GM18907 (cell line): ENCODE measurements around the gene NBAS.

Experiments
- ATAC-seq: cut with Tn5 transposase; IDR thresholded peaks from one replicate; pipeline ENCODE4 v1.9.1; 2021; ENCODE audit warnings: mild to moderate bottlenecking, moderate library complexity; ENCODE audit not compliant: unreplicated experiment

The NBAS gene

DNA sequence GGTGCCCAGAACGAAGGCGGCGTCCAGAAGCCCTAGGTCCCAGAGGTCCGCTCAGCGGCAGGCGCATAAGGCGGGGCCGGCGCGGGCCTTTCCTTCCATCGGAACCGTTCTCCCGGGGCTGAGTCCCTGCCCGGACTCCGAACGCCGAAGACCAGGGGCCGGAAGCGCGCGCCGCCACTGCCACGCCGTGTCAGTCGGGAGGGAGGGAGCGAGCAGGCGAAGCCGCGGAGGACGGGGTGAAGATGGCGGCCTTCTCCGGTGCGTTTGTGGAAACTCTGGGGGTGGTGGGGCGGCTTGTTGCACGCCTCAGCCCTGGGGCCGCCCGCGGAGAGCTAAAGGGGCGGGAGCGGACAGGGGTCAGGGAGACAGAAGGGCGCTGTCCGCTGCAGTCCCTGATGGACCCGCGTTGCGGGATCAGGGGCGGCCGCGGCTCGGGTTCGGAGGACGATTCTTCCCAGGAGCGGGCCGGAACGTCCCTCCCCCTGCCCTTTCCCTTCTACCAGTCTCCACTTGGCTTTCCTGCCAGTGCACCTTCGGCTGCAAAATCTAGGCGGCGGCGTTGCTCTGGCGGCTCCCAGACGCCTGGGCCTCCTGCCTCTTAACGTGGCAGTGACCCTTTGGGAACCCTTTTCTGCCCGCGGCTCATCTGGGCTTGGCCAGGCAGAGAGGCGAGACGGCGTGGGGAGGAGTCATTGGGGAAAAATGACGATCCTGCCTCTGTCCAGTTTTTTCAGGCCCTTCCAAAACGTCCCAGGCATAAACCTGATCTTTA is 30.7 kb upstream of the NBAS start, which contains the start of gene DDX1:
Gene DDX1 (plus strand): TSS at position 177 of the 772 bp plus-strand sequence. CDS start 66 bp downstream, at position 243.
- ATAC-seq, result peak; percentile 97

DNA sequence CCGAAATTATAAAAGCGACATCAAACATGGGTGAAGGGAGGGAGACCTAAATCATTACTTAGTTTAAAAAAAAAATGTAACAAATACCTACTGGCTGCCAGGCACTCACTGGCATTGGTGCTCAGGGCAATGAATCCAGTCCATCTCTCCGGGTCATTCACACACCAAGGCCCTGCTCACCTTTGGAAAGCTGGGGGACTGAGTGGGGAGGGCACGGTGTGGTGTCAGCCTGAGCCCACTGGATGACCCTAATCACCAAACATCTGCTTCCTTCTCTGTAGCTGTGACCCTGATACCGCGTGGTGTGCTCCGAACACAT is 30.2 kb upstream of the NBAS start:
- ATAC-seq, result no peak

DNA sequence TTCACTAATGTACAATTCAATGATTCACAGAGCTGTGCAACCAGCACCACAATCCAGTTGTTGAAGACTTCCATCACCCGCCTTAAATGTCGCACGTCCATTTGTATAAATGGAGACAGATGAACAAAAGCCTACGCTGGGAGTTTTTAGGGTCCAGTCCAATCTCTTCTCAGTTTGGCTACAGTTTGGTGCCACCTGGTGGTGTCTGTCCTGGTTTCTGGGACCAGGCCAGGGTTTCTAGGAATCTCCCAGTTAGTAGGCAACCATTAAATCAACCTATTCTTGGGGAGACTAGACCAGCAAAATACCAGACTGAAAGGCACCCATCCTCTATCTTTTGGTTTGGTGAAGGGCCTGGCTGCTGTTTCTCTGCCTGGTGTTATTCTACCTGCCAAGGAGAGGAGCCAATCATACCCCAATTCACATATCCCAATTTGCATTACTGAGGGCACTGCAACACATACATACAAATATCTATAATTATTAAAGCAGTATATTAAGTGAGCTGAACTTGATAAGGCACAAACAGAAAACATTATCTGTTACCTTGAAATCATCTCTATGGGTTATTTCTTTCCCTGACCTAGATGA is 27.3 kb upstream of the NBAS start:
- no peak for ATAC-seq

DNA sequence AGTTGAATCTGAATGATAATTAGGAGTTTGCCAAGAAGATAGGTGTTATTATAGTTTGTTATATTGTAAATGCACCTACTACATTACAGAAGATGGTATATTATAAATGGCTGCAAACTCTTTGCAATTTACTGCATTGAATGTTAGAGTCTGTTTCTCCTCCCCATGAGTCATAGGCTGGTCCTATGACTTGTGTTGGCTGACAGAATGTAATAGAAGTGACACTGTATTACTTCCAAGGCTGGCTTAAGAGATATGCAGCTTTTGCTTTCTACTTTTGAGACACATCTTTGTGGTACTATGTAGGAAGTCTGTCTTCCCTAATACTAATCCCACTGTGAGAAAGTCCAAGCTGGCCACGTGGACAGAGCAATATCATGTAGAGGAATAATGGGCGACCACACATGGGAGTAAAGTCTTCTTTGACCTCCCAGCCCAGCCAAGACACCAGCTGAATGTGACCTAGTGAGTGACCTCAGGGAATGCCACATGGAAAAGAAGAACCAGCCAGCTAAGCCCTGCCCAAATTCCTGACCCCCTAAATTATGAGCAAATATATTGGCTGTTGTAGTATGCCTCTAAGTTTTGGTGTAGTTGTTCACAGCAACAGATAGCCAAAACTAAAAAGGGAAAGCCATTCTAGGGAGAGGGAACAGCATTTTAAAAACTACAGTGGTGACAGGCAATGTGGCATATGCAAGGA is 23.8 kb upstream of the NBAS start:
- ATAC-seq, result no peak

DNA sequence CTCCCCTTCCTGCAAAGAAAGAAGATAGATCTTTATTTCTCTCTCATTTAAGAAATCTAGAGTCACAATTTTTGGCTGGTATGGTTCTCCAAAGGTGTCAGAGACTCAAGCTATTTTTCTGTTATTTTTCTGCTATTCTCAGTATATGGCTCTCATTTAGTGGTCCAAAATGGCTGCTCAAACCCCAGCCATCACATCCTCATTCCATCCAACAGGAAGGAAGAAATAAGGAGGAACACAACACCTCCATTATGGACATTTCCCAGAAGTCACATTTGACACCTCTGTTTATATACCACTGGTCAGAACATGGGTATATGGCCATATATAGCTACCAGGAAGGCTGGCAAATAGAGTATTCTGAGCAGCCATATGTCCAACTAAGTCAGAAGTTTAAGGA is 23.2 kb upstream of the NBAS start:
- no peak for ATAC-seq

DNA sequence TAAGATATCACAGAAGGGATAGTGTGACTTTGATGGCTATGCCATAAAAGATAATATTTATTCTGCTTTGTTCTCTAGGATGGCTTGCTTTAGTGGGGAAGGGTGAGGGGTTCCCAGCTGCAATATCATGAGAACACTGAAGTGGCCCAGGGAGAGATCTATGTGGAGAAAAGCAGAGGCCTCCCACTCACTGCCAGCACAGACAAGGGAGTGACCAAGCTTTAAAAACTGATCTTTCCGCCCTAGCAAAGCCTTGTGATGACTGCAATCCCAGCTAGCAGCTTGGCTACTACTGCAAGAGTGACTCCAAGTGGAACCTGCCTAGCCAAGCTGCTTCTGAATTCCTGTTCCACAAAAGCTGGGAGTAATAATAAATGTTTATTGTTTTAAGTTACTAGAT is 22.7 kb upstream of the NBAS start:
- no peak for ATAC-seq

DNA sequence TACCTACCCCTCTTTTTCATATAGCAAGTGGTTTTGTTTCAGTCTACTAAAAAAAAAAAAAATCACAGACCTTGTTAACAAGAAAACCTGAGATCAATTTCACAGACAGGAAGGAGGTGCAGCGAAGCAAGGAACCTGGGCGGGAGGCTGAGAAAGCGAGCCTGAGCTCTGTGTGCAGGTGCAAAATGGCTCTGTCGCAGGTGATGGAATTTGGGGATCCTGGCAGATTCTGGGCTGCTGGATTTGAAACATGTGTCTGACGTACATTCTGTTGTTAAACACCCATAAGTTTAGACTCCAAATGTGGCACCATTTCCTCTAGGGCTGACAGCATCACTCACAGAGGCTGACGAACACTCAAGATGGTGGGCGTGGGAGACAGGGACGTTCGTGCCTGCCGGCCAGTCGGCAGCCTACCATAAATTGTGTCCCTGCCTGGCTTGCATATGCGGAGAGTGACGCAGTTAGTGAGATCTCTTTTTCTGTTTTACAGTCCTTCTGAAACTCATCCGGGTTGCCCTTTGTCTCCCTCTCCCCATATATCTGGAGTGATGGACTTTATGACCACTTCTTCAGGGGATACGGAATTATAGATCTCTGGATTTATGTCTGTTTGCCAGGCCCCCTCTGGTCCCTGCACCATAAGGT is 21.7 kb upstream of the NBAS start:
- no peak for ATAC-seq

DNA sequence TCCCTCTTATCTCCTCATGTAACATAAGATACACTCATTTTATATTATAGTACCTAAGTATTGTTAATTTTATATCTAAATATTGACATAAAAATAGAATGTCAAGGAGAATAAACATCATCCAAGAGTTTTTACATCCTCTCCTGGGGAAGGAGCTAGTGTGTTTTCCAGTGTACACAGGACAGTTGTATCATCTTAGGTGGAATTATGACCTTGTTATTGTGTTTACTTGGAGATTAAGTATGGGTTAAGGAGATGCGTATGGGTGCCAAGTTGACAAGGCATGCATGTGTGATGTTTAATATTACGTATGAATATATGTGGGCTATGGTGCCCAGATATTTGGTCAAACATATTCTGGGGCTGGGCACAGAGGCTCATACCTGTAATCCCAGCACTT is 19.3 kb upstream of the NBAS start:
- no peak for ATAC-seq

DNA sequence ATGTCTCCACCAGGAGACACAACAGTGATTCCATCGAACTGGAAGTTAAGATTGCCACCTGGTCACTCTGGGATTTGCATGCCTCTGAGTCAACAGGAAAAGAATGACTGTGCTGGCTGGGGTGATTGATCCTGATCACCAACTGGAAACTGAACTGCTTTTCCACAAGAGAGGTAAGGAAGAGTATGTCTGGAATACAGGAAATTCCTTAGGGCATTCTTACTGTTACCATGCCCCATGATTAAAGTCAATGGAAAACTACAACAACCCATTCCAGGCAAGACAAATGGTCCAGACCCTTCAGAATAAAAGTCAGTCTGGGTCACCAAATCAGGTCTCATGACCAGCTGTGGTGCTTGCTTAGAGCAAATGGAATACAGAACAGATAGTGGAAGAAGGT is 18.5 kb upstream of the NBAS start:
- ATAC-seq, result no peak

DNA sequence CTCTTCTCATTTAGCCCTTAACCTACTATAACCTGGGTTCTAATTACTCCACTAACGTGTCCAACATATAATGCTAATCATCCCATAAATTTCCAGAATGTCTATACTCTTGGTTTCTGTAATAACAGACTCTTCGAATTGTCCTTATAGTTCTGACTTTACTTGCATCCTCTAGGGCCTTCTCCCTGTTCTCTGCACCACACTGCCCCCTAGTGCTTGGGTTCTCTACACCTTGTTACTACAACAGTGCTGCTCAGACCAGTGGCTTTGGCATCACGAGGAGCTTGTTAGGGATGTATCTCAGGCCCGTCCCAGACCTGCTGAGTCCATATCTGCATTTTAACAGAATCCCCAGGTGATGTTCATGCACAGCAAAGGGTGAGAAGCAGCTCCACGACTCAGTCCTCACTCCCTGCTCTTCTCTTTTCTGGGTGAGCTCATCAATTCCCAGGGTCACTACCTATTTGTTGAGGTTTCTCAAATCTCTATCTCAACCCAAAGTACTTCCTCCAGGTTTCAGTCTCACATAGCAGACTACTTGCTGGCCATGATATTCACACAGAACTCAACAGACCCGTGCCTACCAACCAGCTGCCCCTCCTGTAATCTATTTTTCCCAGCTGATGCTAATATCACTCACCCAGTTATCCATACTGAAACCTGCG is 16.1 kb upstream of the NBAS start:
- ATAC-seq, result peak; percentile 91

DNA sequence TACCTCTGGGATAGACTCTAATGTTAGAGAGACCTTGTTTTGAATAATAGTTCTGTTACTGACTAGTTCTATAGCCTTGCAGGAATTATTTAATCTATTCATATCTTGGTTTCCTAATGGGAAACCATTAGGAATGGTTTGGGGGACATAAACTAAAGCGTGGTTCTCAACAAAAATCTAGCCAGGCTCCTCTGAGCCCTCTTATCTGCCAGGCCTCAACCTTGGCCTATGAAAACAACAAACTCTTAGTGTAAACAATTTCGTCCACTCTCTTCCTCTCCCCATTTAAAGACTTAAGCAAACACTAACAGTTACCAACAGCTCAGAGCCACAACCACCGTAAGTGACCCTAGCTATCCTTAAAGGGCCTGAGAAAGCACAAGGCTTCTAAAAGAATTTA is 10.6 kb upstream of the NBAS start:
- ATAC-seq, result no peak

DNA sequence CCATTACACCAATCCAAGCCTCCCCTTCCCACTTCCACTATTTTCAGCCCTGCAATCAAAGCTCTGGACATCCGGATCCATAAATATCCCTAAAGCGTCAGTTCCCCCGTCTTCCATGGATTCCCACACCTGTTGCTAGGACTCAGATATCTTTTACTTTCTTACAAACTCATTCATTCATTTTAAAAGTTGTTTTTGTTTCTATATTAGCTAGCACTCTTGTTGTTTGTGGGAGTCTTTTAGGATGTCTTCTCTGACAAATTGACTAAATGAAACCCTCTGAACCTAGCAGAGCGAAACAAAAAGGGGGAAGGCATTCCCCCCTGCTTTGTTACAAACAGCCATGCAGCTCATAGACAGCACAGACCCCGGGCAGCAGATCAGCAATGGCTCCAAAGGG is 9.0 kb upstream of the NBAS start:
- no peak for ATAC-seq

DNA sequence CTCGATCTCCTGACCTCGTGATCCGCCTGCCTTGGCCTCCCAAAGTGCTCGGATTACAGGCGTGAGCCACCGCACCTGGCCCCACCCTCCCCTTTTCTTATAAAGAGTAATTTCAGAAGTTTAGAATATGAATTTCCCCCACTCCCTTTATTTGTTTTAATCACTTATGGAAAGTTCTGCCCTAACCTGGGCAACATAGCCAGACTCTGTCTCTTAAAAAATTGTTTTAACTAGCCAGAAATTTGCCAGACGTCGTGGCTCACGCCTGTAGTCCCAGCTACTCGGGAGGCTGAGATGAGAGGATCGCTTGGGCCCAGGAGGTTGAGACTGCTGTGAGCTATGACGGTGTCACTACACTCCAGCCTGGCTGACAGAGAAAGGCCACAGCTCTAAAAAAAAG is 7.7 kb upstream of the NBAS start:
- no peak for ATAC-seq

DNA sequence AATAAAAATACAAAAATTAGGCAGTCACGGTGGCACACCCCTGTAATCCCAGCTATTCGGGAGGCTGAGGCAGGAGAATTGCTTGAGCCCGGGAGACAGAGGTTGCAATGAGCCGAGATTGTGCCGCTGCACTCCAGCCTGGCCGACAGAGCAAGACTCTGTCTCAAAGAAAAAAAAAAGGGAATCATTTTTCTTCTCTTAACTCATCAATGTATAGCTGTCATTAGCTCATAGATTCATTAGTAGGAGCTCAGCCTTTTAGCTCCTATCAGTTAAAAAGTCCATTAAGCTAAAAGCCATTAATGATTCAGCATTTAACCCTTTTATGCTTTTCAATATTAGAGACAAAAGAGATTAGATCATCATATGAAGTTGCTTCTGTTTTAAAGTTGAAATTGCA is 5.8 kb upstream of the NBAS start:
- ATAC-seq, result no peak

DNA sequence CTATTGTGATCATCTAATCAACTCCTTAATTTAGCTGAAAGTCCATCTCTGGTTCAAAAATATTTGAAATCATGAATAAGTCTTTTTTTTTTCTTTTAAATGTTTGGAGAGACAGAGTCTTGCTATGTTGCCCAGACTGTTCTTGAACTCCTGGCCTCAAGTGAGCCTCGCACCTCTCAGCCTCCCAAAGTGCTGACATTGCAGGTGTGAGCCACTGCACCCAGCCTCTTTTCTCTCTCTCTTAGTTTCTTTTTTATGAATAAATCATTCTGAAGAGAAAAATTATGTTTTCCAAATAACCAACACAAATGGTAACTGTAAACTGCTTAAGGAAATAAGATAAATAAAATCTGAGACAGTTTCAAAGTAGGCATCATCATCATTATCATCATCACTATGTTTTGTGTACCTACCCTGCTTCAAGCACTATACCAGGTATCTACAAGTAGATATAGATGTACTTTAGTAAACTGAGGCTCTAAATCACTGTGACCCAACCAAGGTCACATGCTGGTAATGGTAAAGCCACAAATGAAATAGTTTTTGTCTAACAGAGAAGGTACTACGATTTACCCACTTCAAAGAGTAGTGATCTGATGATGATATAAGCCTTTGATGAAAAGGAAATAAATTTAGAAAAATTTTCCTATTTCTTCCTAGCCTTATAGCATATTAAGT is 5.0 kb upstream of the NBAS start:
- ATAC-seq, result no peak

DNA sequence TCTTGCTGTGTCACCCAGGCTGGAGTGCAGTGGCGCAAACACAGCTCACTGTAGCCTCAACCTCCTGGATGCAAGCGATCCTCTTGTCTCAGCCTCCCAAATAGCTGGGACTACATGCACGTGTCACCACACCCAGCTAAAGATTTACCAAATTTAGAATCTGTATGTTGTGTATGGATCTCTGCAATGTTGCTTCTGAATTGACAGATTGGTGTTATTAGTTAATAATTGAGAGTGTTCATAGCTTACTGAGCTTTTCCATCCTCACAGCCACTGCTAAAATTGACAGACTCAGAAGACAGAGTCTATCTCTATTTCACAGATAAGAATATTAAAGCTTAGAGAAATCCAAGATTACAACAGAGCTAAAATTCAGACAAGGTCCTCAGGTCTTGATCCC is 4.3 kb upstream of the NBAS start:
- no peak for ATAC-seq

DNA sequence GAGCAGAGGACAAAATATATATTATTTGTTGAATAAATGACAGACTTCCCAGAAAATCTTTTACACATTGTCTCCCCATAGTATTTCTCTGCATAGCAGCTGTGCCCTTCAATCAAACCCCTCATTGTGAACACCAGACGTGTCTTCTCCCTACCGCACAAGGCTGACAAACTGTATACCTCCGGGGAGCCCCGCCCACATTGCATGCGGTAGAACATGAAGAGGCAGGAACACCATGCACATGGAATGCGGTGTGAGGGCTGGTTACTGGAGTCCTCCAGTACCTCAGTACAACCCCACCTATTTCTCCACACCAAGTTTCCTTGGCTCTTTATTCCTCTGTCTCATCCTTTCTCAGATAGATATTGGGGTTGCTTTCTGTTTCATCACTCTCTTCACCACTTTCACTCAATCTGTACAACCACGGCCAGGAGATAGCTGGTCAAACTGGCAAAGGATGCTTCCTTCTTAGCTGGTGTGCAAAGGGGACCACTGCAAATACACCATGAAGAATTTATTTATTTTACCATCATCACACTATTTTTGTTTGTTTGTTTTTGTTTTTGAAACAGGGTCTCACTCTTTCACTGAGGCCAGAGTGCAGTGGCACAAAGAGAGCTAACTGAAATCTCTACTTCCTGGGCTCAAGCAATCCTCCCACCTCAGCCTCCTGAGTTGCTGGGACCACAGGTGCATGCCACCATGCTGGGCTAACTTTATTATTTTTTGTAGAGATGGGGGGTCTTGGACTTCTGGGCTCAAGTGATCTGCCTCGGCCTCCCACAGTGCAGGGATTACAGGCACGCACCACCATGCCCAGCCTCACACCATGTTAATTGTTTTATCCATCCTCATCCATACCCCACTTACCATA is 2.3 kb upstream of the NBAS start:
- no peak for ATAC-seq

DNA sequence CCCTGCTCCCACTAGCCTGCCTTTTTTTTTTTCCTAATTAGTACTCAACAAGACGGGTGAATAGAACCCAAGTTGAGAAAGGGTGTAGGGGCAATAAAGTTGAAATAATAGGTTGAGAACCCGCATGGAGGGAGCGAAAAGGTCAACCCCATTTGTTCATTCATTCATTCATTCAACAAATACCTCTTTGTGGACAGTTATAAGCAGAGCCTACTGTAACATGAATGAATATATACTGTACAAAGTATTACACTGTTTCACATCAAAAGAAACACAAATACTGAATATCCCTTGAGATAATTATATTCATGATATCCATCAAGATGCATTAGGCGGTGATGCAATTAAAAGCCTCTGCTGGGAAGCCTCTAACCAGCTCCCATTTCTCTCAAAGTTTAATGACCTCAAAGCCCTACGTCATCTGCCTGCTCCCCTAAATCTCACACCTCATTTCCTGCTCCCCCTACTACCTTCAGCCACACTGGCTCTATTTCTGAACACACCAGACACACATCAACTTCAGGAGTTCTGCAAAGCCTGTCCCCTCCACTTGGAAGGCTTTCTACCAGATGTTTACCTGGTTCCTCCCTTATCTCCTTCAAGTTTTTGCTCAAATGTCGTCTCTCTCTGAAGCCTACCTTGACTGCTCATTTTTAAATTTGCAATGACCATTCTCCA is 1.4 kb upstream of the NBAS start:
- ATAC-seq, result no peak
